DMS53 treated with DMSO at 0.1 percent for 48 hours (cell line): ENCODE data around the gene IFT22.
"Not testable (repeated sequence)": the region's sequence is repeated elsewhere in the genome, so short reads cannot be mapped to it uniquely, and the experiment has no call there.

Source experiments
- DNase-seq: peaks from one replicate; lab custom pipeline; 2025; ENCODE audit not compliant: unreplicated experiment; lab: John Stamatoyannopoulos, UW

IFT22 gene

DNA sequence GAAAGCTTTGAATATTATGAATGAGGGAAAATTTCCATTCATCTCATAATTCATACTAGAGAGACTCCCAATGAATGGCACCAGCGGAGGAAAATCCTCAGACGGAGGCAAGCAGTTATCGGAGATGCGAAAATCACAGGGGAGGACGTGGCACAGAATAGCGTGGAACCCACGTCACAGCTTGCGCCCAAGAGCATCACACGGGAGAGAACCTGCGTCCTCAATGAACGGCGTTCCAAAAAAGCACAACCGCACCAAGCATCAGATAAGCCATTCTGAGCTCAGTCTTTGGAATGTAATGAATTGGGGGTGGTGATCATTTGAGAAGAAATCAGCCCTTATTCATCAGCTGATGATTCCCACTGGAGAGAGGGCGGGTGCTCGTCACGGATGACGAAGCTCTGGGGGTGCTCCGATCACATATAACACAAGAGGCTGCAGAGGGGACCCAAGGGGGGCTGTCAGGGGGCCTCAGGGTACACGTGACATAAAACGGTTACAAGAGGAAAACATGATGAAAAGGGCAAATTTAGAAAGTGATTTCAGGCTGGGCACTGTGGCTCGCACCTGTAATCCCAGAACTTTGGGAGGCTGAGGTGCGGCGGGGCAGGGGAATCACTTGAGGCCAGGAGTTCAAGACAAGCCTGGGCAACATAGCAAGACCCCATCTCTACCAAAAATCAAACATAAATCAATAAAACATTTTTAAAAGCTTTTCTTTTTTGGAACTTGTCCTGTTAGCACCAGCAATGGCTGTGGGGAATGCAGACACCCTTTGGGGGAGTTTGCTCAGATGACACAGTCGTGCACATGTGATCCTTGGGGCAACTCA lies 42.9 kb downstream of the IFT22 start:
- DNase-seq, result no peak

DNA sequence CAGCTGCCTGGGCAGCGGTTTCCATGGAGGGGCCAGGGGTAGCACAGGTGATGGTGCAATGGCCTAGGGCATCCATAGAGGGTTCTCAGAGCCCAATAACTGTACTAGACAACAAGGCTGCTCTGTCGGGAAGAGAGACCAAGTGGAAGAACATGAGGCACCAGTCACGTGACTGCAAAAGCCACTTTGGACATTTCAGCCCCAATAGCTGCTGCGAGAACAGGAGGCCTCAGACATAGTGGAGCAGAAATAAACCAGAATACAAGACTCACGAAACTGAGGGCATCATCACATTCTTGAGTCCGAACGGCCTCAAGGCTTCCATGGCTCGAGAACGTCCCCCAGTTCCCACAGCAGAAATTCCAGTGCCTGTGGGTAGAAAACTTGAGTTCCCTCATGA lies 44.5 kb downstream of the IFT22 start:
- DNase-seq, result no peak

DNA sequence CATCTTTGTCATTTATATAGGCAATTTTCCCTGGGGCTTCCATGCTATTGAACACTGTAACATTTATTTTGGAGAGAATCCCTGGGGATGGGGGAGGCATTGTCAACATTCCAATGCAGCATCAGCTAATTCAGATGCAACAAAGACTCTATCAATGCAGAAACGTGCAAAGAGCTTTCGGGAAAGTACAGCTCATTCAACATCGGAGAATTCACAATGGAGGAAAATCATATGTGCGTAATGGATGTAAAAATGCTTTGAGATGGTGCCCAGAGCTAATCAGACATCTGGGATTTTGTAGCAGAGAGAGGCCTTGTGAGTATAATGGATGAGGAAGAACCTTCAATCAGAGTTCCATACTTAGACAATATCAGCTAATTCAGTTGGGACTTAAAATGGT lies 48.4 kb downstream of the IFT22 start:
- no peak for DNase-seq

DNA sequence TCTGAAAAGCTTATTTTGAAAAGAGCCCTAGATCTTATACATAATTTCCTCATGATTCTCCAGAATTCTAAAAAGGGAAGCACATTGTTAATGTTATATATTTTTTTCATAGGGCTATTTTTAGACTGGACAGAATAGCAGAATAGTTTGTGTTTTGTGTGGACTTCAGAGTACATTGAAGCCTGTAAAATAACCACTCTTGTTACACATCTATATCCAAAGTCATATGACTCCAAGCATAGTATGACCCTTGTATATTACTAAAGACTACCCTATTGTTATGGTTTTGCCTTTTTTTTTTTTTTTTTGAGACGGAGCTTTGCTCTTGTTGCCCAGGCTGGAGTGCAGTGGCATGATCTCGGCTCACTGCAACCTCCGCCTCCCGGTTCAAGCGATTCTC lies 50.6 kb downstream of the IFT22 start:
- DNase-seq, result no peak

DNA sequence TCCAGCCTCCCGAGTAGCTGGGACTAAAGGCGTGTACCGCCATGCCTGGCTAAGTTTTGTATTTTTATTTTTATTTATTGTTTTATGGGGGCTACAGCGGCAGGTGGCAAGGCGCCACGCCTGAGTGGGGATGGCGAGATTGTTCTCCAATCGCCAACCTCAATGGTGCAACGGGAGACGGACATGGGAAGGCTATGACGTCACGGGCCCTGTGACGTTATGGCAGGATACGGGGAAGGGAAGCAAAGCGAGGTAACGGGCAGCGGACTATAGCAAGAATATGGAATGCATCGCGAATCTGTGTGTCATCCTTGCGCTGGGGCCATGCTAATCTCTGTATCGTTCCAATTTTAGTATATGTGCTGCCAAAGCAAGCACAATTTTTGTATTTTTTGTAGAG lies 51.9 kb downstream of the IFT22 start:
- DNase-seq, result no peak

DNA sequence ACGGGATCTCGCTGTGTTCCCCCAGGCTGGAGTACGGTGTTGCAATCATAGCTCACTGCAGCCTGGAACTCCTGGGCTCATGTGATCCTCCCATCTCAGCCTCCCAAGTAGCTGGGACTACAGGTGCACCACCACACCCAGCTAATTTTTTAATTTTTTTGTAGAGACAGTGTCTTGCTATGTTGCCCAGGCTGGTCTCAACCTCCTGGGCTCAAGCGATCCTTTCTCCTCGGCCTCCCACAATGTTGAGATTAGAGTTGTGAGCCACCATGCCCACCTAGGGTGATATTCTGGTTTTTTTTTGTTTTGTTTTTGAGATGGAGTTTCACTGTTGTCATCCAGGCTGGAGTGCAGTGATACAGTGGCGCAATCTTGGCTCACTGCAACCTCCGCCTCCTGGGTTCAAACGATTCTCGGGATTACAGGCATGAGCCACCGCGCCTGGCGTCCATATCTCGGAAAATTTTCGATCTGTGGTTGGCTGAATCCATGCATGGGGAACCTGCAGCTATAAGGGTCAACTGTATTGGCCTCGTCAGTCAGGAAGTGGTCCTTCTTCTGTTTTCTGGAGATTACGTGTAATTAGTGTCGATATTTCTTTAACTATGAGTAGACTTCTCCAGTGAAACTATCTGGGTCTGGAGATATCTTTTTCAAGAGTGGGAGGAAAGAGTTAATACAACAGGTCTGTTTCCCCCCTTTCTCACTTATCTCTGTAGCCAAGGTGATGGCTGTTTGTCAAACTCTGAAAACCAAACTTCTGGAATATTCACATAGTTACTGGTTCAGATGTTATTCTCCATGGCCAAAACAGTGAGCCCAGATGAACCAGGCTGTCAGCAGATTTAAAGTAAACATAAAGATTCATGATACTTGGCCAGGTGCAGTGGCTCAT lies 55.7 kb downstream of the IFT22 start:
- DNase-seq, result no peak

DNA sequence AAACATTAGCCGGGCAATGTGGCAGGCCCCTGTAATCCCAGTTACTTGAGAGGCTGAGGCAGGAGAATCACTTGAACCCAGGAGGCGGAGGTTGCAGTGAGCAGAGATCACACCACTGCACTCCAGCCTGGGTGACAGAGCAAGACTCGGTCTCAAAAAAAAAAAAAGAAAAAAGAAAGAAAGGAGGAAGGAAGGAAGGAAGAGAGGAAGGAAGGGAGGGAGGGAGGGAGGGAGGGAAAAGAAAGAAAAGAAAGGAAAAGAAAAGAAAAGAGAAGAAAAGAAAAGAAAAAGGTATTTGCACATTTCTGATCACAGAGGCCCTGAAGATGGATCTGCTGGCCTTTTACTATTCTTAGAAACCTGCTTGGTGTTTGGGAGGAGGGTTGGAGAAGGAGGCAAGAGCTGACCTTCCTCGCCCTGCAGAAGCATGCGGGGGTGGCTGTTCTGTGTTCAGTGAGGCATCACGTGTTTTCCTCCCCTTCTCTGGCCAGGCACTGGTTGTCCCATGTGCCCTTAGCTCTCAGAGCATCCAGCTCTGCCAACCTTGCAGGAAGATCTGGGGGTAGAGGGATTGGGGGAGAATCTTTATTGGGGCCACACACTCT lies 57.4 kb downstream of the IFT22 start:
- DNase-seq, result not testable (repeated sequence)
